HG03520 (cell line): ENCODE data around the gene SLC7A9.
"Not testable (repeated sequence)": the region's sequence is repeated elsewhere in the genome, so short reads cannot be mapped to it uniquely, and the experiment has no call there.

Source experiments
- ATAC-seq: cut with Tn5 transposase; IDR thresholded peaks from one replicate; pipeline ENCODE4 v1.9.1; 2021; ENCODE audit warnings: mild to moderate bottlenecking, moderate library complexity; ENCODE audit not compliant: unreplicated experiment

Gene SLC7A9

DNA sequence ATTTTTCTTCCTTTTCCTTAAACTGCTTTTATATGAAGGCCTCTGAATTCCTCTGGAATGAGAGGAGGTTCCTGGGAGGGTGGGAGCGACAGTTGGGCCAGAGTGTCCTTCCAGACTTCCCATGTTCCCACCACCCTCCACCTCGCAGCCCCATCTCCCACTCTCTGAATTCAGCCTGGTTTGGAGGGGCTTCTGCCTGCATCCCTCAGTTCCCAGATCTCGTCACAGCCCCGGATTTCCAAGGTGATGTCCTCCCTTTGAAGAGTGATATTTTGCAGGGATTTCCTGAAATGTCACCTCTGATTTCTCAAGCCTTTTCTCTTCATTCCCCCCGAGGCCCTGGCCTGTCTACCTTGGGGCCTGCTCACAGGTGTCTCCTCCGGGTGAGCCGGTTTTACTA, 16.7 kb upstream of the SLC7A9 start:
- ATAC-seq = no peak

DNA sequence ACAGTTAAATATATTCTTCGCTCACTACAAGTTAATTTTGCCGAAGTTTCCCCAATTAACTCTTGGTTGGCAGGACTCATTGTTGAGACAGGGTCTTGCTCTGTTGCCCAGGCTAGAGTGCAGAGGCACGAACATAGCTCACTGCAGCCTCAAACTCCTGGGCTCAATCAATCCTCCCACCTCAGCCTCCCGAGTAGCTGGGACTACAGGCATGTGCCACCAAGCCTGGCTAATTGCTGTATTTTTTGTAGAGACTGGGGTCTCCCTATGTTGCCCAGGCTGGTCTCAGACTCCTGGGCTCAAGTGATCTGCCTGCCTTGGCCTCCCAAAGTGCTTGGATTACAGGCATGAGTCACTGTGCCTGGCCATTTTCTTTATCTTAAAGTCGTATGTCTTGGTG, 15.7 kb upstream of the SLC7A9 start:
- ATAC-seq = not testable (repeated sequence)

DNA sequence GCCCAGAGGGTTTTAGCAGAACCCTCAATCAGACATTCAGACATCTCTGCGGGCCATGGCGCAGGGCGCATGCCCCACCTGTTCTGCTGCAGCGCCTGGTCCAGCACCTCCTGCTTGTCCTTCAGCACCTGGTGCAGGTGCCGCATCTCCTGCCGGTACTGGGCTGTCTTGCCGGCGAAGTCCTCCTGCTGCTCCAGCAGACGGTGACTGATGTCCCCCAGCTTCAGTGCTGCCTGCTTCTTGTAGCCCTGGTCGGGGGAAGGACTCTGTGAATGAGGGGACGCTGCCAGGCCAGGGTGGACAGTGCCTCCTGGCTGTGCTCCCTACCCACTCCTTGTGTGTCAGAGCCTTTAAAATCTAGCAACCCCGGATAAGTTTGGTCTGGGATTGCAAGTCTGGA, 12.2 kb upstream of the SLC7A9 start:
- ATAC-seq = no peak

DNA sequence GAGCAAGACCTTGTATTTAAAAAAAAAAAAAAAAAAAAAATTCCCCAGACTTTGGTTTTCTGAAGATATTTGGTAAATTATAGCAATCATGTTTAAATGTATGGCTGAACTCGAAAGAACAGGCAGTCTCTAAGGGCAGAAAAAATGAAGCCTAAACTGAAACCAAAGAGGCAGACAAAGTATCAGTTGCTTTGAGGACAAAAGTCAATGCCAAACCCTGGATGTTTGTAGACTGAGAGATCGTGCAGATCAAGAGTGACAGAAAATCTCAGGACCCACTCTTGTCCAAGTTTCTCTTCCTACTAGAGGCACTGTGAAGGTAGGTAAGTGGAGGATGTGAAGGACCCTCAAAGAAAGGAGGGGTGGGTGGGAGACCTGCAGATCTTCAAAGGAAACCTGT, 11.1 kb upstream of the SLC7A9 start:
- ATAC-seq = no peak

DNA sequence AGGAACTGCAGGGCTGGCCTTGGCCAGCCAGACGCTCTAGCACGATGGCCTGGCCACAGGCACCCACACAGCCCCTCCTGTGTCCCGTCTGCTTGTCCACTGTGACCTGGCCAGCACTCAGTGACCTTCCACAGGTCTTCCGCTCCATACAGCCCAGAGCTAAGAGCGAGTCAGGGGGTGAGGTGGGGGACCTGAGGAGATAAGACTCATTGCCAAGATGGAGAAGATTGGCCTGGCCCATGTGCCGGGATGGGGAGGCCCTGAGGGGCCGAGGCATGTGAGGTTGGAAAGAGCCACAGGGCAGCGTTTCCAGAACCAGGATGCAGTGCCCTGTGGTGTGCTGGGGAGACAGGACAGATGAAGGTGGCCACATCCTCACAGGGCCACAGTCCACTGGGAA, 10.2 kb upstream of the SLC7A9 start:
- ATAC-seq = no peak

DNA sequence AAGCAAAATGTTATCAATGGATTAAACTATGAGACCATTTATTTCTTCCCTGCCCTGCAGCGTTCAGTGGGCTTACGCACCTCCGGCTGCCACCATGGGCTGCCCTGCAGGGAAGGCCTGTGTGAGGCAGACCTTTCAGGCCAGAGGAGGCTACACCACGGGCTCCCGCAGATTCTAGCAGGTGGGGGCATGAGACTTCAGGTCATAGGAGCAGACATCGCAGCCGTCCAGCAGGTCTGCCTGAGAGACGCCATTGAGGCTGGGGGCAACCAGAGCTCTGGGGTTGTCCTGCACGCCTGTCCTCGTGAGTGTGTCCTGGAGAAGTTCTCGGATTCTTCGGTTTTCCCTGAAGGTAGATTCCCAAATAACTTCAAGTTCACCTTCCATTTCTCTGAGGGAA, 9.4 kb upstream of the SLC7A9 start:
- ATAC-seq = no peak

DNA sequence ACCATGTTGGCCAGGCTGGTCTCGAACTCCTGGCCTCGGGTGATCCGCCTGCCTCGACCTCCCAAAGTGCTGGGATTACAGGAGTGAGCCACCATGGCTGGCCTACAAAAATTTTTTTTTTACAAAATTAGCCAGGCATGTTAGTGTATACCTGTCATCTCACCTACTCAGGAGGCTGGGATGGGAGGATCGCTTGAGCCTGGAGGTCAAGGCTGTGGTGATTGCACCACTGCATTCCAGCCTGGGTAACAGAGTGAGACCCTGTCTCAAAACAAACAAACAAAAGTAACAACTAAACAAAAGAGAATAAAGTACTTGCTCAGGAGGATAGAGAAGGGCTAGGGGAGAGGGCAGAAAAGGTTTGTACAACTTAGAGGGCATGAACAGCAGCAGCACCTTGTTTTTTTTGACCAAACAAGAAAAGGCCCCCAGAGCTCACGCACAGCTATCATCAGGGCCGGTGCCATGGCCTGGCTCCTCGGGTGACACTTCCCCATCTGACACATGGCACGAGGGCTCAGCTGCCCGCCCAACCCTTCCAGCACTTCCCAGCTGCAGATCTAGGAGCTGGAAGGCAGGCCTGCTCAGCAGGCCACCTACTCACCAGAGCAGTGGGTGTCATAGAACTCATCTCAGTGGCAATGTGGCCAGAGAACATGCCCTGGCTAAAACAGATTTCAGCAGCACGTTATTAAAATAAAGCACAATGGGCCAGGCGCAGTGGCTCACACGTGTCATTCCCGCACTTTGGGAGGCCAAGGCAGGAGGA, 8.6 kb upstream of the SLC7A9 start:
- no peak for ATAC-seq

DNA sequence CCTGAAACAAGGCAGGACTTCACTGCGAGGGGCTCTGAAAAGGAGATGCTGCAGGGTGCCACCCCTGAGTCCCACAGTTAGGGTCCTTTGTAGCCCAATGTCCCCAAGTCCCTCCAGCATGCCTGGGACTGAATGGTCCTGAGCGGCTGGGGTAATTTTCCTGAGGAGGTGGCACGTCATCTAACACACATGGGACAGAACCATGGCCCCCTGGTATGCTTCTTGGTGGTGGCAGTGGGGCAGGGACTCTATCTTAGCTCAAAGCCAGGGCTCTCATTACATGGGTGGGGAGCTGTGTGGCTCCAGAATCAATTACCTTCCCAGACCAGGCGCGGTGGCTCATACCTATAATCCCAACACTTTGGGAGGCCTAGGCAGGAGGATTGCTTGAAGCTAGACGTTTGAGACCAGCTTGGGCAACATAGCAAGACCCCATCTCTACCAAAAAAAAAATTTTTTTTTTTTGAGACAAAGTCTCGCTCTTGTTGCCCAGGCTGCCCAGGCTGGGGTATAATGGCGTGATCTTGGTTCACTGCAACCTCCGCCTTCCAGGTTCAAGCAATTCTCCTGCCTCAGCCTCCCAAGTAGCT, 7.9 kb upstream of the SLC7A9 start:
- ATAC-seq = no peak

DNA sequence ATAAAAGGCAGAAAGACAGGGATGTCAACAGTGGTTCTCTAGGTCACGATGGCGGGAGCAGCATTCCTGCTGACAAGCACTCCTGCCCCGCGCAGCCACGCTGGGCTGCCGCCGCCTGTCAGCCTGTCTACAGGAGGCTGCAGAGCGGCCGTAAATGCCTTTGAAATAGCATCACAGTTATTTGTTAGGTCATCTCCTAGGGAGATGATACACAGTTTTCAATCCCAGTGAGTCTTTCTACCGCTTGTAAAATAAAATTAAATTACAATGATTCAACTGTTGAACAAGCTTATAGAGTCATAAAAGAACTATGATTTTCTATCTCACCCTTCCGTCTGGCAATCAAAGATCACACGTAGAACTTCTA, 7.3 kb upstream of the SLC7A9 start:
- ATAC-seq = no peak

DNA sequence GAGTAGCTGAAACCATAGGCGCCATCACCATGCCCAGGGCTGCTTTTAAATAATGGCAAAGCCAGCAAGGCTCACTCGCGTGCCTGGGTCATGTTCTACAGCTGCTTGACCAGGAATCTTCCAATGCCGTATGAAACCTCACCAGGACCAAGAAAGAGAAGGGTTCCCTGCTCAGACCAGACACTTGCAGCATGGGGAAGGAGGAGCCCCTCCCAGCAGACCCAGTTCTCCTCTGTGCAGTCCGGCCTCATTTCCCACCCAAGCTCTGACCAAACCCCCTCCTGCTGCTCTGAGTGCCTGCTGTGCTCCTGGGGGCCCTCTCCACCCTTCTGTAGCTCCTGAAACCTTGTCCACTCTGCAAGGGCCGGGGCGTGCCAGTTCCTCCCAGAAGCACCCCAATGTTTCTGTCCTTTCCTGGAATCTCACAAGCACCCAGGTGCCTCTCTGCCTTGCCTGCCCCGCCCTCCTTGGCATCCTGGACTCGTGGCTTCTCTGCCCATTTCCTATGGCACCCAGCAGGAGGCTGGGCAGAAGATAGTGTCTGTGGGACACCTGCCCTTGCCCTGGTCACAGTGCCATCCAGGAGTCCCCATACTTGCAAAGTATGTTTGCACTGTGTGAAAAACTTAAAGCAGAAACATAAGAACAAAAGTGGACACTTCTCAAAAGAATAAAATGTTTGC, 6.8 kb upstream of the SLC7A9 start:
- no peak for ATAC-seq

DNA sequence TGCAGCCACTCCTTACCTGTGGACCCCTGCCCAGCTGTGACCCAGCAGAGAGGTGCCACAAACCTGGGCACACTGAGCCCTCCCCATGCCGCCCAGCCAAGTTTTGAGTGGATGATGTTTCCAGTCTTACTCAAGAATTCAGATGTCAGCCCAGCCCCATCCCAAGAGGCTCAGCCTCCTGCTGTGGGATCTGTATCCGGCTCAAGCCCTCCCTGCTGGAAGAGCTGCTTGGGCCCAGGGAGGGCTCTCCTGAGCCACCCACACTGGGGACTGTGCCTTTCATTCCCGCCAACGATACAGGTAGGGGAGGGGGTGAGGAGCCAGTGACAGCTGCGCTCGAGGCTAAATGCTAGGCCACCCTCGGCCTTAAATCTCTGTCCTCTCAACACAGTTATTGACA, 5.9 kb upstream of the SLC7A9 start:
- ATAC-seq = no peak

DNA sequence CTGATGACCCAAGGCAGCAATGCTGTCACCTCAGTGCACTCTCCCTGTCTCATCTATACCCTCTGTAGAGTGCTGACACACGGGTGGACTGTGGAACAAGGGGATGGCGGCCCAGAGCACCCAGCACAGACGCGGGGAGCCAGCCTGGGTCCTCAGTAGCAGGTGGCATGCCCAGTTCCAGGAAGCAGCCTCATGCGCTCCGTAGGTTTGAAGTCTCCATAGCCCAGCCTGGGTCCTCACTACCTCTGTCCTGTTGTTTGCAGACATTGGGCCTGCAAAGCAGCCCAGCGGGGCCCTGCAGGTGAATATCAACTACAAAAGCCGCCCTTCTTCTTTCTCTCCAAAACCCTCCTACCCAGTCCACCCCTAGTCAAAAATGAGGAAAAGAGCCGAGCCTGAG, 5.0 kb upstream of the SLC7A9 start:
- no peak for ATAC-seq

DNA sequence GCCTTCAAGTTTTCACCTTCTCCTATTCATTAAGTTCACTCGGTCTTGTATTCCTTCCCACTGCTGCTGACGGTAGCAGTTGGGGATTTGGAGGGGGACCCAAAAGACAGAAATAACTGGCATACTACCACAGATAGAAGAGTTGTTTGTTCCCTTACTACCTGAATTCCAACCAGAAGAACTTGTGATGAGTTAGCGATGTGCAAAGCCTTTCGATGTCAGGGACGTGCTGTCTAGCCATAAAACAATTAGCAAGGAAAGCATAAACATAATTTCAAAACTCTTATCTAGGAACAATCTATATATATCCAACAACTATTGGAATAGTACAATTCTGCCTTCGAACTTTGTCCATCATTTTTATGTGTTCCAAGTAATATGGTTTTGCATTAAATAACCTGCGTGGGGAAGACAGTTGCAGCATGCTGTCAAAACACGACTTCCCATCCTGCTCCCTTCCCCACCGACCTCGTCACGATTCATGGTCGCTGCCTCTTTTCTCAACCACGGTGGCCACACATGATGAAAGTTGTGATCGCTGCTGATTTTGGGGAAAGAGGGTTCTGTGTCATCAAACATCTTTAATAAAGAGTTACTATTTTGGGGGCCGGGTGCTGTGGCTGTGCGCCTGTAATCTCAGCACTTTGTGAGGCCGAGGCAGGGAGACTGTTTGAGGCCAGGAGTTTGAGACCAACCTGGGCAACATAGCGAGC, 3.8 kb upstream of the SLC7A9 start:
- ATAC-seq = no peak

DNA sequence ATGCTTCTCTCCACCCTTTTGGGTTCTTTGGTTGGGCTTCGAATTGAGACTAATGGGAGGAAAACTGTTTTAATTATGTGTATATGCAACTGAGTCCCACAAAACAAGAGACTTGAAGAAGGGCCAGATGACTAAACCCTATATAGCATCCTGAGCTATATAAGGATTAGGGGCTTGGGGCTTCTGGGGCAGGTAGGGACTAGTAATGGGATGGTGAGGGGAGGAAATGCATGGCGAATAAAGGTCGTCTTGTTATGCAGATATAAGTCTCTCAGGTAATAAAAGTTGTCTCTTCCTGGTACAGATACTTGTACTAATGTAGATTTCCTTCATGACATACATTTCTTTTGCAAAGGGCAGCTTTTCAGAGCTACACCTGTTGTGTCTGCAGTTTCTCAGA, 2.8 kb upstream of the SLC7A9 start:
- no peak for ATAC-seq

DNA sequence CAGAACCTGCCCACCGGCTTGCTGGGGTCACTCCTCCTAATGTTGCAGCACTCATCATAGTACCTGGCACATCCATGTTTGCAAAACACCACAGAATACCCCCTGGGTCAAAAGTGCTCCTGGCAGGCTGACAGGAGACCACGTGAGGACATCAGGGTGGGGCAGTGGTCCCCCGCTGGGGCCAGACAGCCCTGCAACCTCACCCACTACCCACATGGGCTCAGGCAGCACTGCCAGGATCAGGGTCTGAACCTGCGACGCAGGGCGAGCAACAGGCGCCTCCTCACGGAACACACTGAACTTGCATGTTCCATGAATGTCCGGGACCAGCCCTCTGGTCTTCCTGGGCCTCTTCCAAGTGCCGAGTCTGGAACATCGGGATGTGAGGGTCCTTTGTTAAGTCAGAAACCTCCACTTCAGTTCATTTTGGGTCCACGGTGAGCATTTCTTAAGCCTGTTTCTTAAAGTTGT, 1.4 kb upstream of the SLC7A9 start:
- ATAC-seq = no peak

DNA sequence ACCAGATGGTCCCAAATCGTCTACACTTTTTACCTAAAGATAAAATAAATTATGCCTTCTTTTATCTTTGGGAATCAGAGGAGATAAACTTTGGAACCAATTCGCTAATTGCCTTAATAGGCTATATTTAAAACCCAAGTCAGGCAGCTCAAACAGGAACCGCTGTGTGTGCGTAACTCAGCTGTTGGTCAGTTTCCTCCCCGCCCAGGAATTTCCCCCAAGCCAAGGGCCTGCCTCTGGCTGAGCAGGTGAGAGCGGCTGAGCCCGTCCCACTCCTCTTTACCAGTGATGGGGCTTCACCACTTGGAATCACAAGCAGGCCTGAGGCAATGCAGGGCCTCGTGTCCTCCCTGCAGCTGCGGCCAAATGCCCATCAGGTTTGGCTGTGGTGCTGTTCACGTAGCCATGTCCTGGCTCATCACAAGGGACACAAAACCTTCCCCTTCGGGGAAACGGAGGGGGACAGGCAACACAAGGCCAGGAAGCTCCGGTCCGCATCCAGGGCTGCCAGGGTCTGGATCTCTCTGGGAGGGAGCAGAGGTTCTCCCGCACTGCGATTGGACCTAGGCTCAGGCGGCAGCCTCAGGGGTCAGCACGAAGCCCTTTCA, 503 bp upstream of the SLC7A9 start:
- no peak for ATAC-seq

DNA sequence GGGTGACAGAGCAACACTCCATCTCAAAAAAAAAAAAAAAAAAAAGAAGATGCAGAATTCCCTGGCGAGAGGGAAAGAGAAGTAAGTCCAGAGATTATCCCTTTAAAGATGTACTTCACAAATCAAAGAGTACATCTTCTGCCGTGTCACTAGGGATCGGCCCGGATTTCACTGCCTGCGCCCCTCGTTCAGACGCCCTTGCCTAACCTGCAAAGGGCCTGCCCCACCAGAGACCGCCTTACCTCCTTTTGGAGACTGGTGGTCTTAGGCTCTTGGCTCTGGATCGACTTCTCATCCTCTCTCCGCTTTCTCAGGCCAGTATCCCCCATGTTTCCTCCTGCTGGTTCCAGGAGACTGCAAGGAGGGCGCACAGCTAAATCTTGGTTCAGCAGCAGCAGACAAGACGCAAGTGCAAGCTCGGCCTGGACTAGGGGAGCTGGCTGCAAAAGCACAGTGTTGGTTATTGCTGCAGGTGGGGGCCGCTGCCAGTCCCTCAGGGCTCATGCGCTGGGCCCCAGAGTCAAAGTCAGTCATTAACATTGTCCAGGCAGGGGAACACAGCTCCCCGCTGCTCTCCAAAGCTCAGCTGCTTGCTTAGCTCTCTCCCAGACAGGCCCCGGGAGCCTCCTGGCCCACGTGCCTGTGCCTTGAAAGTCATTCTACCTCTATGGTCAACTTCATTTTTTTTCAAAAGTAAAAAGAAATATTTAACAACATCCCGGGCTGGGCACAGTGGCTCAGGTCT, 1.2 kb downstream of the SLC7A9 start:
- ATAC-seq = no peak

DNA sequence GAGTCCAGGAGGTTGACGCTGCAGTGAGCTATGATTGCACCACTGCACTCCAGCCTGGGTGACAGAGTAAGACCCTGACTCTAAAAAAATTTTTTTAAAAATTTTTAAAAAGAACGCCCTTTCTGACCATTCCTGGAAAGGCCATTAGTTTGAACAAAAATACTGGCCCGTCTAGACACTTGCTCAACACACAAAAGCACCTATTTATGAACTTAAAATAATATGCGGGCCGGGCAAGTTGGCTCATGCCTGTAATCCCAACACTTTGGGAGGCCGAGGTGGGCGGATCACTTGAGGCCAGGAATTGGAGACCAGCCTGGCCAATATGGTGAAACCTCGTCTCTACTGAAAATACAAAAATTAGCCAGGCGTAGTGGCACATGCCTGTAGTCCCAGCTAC, 2.1 kb downstream of the SLC7A9 start:
- not testable (repeated sequence) for ATAC-seq

DNA sequence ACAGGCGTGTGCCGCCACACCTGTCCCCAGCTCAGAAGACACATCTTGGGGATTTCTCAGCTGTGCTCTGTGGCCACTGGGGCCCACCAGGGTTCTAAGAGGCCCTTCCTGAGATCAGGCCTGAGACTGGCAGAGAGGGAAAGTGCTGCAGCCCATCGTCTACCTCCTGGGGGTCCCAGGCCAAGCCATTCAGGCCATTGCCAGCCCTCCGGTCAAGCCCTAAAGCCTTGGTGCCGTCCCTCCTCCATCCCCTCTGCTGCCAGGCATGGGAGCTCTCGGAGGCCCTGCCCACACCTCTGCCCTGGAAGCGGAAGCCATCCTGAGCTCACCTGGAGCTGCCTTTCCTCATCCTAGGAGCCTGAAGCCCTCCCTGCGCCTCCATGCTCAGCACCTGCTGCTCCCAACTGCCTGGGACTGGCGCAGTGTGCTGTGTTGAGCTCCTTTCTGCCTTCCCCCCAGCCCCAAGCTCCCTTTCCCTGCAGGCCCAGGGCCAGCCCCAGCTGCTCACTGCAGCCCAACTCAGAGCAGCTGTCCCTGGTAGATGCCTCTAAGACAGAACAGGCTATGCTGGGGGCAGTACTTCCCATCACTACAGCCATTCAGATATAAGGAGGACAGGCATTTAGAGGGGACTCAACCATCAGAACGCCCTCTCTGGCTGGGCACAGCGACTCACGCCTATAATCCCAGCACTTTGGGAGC, 2.9 kb downstream of the SLC7A9 start:
- no peak for ATAC-seq

DNA sequence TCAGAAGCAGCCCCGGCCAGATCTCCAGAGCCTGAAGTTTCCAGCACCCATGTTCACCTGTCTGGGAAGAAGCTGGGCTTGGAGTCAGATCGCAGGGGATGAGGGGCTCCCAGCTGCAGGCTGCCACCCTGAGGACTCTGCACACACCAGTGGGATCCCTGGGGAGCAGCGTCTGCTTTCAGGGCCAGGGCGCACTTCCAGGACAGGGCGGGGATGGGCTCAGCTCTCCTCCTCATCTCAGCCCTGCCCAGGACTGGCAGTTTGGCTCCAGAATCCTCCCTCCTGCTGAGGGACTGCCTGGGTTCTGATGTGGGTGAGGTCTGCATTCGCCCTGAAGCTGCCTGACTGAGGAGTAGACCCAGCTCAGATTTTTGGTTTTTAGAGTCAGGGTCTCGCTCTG, 3.5 kb downstream of the SLC7A9 start:
- no peak for ATAC-seq
